ENCODE data around the gene MED13L. TPM values are rescaled to one million over a fixed set of nuclear protein-coding genes. Genes with fewer than 3 reads are reported as not detected.
A peak's percentile ranks its signal among the peaks of the same experiment; 100 is the strongest.

MED13L gene
- total RNA-seq, 2 experiments from 2014 or later = 203 to 208 TPM

DNA sequence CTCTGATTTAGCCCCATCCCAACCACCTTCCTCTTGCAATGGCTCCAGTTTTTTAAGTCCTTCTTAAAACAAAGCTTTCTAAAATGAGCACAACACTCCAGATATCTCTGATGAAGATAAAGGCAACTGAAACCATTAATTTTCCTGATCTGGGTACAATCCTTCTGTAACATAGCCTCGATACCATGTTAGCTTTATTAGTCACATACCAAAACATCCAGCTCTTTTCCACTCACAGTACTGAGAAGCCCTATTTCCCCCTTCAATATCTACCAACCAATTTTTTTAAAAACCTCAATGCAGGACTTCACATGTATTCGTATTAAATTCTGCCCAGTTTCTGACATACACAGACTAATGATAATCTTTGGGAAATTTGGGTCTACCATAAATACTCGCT lies 105.9 kb downstream of the MED13L start:
- CTCF ChIA-PET = interaction anchor here (0.6 to 1.5 kb wide), 4 partner anchors 24 to 105 kb away, joined by 3 read pairs; no protein-coding TSS in a partner anchor
- H3K9me3 Mint-ChIP-seq = no peaks in the 10 kb centered on the region

DNA sequence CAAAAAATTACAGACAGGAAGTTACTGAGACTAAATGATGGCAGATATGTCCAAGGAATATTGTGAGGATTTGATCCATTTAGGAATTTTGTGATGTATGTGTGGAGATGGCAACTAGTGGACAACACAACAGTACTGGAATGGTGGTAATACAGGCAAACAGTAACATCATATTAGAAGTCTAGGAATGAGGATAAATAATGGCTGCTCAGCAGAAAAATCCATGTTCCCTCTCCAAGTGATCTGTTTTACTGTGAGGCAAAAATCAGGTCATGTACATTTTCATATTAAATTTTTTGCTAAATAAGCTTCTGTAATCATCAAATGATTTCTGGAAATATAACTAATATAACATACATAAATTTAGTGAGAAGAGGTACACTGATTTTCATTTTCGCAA lies 108.4 kb downstream of the MED13L start:
- no peak overlapping the region for H3K27ac Mint-ChIP-seq
- no peaks in the 10 kb centered on the region for H3K9me3 Mint-ChIP-seq
- Histone ChIP-seq H3K27me3 (ENCODE audit: control insufficient read depth in 1 of 2, insufficient read depth in 2 of 2, low read length in 2 of 2) (no peaks in the 10 kb centered on the region), H3K9me3 (ENCODE audit: control insufficient read depth in 1 of 2, insufficient read depth in 1 of 2, low read length in 2 of 2) (no peaks in the 10 kb centered on the region), H3K4me1 (ENCODE audit: insufficient read depth, low read length) (peaks cover 20% of the 10 kb centered on the region), H3K36me3 (ENCODE audit: insufficient read depth, low read length) (no peaks in the 10 kb centered on the region), H3K27ac (ENCODE audit: low read depth in 1 of 2, low read length in 2 of 2) (no peak overlapping the region), H3K4me3 (ENCODE audit: low read length) (no peak overlapping the region)
- ChIA-PET POLR2A (interaction anchor here (1.0 kb wide), 1 partner anchor 54 kb away, joined by 3 read pairs; no protein-coding TSS in a partner anchor), CTCF (no interaction called here)
- H3K4me3 Mint-ChIP-seq = no peak overlapping the region
- intact Hi-C loops (cut with DNase I, micrococcal nuclease) = no loop called here
- TF ChIP-seq, protein P1, sequence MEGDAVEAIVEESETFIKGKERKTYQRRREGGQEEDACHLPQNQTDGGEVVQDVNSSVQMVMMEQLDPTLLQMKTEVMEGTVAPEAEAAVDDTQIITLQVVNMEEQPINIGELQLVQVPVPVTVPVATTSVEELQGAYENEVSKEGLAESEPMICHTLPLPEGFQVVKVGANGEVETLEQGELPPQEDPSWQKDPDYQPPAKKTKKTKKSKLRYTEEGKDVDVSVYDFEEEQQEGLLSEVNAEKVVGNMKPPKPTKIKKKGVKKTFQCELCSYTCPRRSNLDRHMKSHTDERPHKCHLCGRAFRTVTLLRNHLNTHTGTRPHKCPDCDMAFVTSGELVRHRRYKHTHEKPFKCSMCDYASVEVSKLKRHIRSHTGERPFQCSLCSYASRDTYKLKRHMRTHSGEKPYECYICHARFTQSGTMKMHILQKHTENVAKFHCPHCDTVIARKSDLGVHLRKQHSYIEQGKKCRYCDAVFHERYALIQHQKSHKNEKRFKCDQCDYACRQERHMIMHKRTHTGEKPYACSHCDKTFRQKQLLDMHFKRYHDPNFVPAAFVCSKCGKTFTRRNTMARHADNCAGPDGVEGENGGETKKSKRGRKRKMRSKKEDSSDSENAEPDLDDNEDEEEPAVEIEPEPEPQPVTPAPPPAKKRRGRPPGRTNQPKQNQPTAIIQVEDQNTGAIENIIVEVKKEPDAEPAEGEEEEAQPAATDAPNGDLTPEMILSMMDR (IDR thresholded peaks at IDR 0.05) = no peak
- H3K36me3 Mint-ChIP-seq (ENCODE audit: low read depth) = no peaks in the 10 kb centered on the region
- no peak for DNase-seq
- ATAC-seq (ENCODE audit: poor library complexity) = no peak
- H3K4me1 Mint-ChIP-seq (ENCODE audit: low read depth) = peaks cover 69% of the 10 kb centered on the region
- no peaks in the 10 kb centered on the region for H3K27me3 Mint-ChIP-seq

More for the DNA sequence above, 105.9 kb downstream of the MED13L start:
- no peaks in the 10 kb centered on the region for H3K27me3 ChIP-seq (ENCODE audit: control insufficient read depth in 1 of 2, insufficient read depth in 2 of 2, low read length in 2 of 2)
- Mint-ChIP-seq H3K27ac (peak overlapping the region; percentile 48), H3K27me3 (no peaks in the 10 kb centered on the region), H3K4me3 (no peak overlapping the region), H3K36me3 (ENCODE audit: low read depth) (no peaks in the 10 kb centered on the region), H3K4me1 (ENCODE audit: low read depth) (peaks cover 69% of the 10 kb centered on the region)
- H3K36me3 ChIP-seq (ENCODE audit: insufficient read depth, low read length) = no peaks in the 10 kb centered on the region
- H3K4me3 ChIP-seq (ENCODE audit: low read length) = no peak overlapping the region
- POLR2A ChIA-PET = interaction anchor here (0.6 to 1.2 kb wide), 3 partner anchors 9 to 65 kb away, joined by 3 read pairs; no protein-coding TSS in a partner anchor
- H3K4me1 ChIP-seq (ENCODE audit: insufficient read depth, low read length) = peaks cover 11% of the 10 kb centered on the region
- intact Hi-C loops (cut with DNase I, micrococcal nuclease) = no loop called here
- DNase-seq = no peak
- ATAC-seq (ENCODE audit: poor library complexity) = no peak
- H3K27ac ChIP-seq (ENCODE audit: low read depth in 1 of 2, low read length in 2 of 2) = no peak overlapping the region
- TF ChIP-seq, protein P1 (IDR thresholded peaks at IDR 0.05) = no peak
- H3K9me3 ChIP-seq (ENCODE audit: control insufficient read depth in 1 of 2, insufficient read depth in 1 of 2, low read length in 2 of 2) = no peaks in the 10 kb centered on the region

DNA sequence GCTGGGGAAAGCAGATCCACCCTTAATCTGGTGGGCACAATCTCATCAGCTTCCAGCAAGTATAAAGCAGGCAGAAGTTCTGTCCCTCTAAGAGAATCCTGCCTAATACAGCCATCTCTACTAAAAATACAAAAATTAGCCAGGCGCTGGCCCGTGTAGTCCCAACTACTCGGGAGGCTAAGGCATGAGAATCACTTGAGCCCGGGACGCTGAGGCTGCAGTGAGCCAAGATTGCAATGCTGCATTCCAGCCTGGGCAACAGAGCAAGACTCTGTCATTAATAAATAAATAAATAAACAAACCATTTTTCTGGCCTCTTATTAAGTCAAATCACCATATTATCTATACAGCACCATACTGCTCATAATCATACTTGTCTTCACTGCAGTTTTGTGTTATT lies 111.2 kb downstream of the MED13L start:
- H3K4me1 Mint-ChIP-seq (ENCODE audit: low read depth) = peaks cover 60% of the 10 kb centered on the region
- POLR2A ChIA-PET = no interaction called here
- Histone ChIP-seq H3K4me1 (ENCODE audit: insufficient read depth, low read length) (peaks cover 16% of the 10 kb centered on the region), H3K27me3 (ENCODE audit: control insufficient read depth in 1 of 2, insufficient read depth in 2 of 2, low read length in 2 of 2) (no peaks in the 10 kb centered on the region), H3K27ac (ENCODE audit: low read depth in 1 of 2, low read length in 2 of 2) (no peak overlapping the region), H3K36me3 (ENCODE audit: insufficient read depth, low read length) (no peaks in the 10 kb centered on the region), H3K4me3 (ENCODE audit: low read length) (no peak overlapping the region), H3K9me3 (ENCODE audit: control insufficient read depth in 1 of 2, insufficient read depth in 1 of 2, low read length in 2 of 2) (no peaks in the 10 kb centered on the region)
- ATAC-seq (ENCODE audit: poor library complexity) (no peak), DNase-seq (no peak)
- H3K27ac Mint-ChIP-seq = no peak overlapping the region
- intact Hi-C loops (cut with DNase I, micrococcal nuclease) = no loop called here
- no peak overlapping the region for H3K4me3 Mint-ChIP-seq
- H3K36me3 Mint-ChIP-seq (ENCODE audit: low read depth) = no peaks in the 10 kb centered on the region
- TF ChIP-seq, protein P1 (IDR thresholded peaks at IDR 0.05) = no peak
- H3K27me3 Mint-ChIP-seq = no peaks in the 10 kb centered on the region
- no peaks in the 10 kb centered on the region for H3K9me3 Mint-ChIP-seq
- CTCF ChIA-PET = interaction anchor here (1.7 kb wide), 1 partner anchor 11 kb away, joined by 8 read pairs; no protein-coding TSS in a partner anchor
